ENCODE results near the gene AHNAK2. TPM values are rescaled to one million over a fixed set of nuclear protein-coding genes. Genes with fewer than 3 reads are reported as not detected.
A peak's percentile ranks its signal among the peaks of the same experiment; 100 is the strongest.
"Not testable (repeated sequence)": the region's sequence is repeated elsewhere in the genome, so short reads cannot be mapped to it uniquely, and the experiment has no call there.

AHNAK2 gene
- 0.10 TPM for total RNA-seq

DNA sequence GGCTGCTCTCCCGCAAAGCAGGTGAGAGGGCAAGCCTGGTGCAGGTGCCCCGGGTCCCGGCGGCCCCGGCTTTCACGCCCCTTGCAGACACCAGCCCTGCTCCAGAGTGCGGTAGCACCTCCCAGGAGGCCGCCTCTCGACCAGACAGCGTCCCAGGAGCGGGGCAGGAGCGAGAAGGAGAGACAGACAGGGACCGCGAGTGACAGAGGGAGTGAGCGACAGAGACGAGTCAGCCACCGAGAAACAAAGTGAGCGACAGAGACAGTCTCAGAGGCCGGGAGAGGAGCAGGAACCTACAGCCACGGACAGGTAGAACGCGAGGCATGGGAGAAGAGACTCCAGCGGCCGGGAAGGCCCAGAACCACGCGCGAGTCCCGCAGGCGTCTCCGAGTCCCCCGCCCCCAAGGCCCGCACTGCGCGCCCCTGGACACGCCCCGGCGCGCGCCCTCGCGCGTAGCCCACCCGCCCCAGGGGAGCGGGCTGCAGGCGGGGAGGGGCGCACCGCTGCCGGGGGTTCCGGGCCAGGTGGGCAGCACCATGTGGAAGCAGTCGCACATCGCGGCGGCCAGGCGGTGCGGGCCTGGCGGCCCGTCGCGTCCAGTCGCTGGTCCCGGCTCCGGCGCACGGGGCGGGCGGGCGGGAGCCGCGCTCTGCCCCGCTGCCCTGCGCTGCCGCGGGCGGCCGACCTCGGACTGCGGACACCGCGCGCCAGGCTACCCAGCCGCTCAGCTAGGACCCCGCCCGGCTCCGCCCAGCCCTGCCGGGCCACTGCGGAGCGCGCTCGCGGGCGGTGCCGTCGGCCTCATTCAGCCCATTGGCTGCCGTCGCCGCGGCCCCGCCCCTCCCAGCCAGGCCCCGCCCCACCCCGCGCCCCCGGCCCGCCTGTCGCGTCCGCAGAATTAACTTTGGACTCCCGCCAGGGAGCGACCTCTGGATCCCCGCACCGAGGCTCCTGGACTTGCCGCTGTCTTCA, at the start of gene AHNAK2:
AHNAK2 (minus strand) TSS at position 694 of the 973 bp plus-strand sequence; CDS start at position 557, 137 bp downstream.
- H3K4me1 ChIP-seq (ENCODE audit: insufficient read depth, low read length): peaks cover 8% of the 10 kb centered on the region
- H3K9me3 ChIP-seq (ENCODE audit: low read depth, low read length): no peaks in the 10 kb centered on the region
- no peak within 1 kb of the TSS for H3K4me3 ChIP-seq (ENCODE audit: low read length)
- H3K27me3 ChIP-seq (ENCODE audit: insufficient read depth, low read length): peaks cover 24% of the 10 kb centered on the region

DNA sequence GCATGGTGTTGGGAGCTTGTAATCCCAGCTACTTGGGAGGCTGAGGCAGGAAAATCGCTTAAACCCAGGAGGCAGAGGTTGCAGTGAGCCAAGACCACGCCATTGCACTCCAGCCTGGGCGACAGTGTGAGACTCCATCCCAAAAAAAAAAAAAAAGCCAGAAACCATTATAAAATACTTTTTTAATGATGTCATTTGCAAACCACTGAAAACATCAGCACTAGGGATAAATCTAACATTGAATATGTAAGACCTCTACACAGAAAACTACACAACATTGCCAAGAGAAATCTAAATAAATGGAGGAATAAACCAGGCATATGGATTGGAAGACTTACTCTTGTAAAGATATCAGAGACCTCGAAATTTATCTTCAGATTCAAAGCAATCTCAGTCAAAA, 49.5 kb upstream of the AHNAK2 start:
- H3K4me3 ChIP-seq (ENCODE audit: low read length); H3K9me3 ChIP-seq (ENCODE audit: low read depth, low read length); H3K27me3 ChIP-seq (ENCODE audit: insufficient read depth, low read length): not testable (repeated sequence)
- H3K4me1 ChIP-seq (ENCODE audit: insufficient read depth, low read length): peaks cover 35% of the 10 kb centered on the region

DNA sequence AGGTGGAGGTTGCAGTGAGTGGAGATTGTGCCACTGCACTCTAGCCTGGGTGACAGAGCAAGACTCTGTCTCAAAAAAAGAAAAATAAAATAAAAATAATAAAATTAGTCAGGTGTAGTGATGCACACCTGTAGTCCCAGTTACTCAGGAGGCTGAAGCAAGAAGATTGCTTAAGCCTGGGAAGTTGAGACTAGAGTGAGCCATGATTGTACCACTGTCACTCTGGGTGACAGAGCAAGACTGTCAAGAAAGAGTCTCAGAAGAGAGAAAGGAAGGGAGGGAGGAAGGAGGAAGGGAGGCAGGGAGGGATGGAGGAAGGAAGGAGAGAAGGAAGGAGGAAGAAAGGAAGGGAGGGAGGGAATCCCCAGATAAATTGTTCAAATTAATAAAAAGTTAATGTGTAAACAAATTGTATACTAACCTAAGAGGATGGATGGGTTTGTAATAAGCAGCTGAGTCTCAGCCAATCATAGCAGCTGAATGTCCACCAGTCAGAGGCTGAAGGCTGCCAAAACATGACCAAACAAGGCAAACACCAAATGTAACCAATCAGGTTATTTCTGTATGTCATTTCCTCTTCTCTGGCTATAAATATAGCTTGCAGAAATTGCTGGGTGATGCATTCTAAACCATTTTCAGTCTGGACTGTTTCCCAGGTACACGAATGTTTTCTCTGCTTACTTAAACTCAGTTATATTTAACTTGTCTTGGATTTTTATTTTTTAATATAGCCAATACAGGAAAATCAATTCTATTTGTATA, 48.8 kb upstream of the AHNAK2 start:
- Histone ChIP-seq H3K4me3 (ENCODE audit: low read length) (no peak overlapping the region), H3K27me3 (ENCODE audit: insufficient read depth, low read length) (no peaks in the 10 kb centered on the region), H3K4me1 (ENCODE audit: insufficient read depth, low read length) (peaks cover 42% of the 10 kb centered on the region), H3K9me3 (ENCODE audit: low read depth, low read length) (no peaks in the 10 kb centered on the region)

DNA sequence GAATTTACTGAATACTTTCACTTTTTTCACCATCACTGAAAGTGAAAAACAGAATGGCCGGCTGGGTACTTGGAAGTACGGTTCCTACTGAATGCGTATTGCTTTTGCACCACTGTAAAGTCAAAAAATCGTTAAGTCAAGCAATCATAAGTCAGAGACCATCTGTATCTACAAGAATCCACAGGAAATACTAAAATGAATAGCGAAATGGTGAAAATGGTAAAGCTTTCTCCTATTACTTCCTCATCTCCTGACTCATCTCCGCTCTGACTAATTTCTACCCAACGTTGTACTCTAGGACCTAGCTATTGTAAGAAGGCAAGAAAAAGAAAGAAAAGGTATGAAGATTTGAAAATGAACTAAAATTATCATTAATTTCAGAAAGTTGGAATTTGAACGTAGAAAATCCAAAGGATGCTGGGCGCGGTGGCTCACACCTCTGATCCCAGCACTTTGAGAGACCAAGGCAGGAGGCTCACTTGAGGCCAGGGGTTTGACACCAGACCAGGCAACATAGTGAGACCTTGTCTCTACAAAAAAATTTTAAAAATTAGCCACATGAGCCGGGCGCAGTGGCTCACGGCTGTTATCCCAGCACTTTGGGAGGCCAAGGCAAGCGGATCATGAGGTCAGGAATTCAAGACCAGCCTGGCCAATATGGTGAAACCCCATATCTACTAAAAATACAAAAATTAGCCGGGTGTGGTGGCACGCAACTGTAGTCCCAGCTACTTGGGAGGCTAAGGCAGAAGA, 48.0 kb upstream of the AHNAK2 start:
- no peaks in the 10 kb centered on the region for H3K9me3 ChIP-seq (ENCODE audit: low read depth, low read length)
- no peak overlapping the region for H3K4me3 ChIP-seq (ENCODE audit: low read length)
- no peaks in the 10 kb centered on the region for H3K27me3 ChIP-seq (ENCODE audit: insufficient read depth, low read length)
- H3K4me1 ChIP-seq (ENCODE audit: insufficient read depth, low read length): peaks cover 49% of the 10 kb centered on the region

DNA sequence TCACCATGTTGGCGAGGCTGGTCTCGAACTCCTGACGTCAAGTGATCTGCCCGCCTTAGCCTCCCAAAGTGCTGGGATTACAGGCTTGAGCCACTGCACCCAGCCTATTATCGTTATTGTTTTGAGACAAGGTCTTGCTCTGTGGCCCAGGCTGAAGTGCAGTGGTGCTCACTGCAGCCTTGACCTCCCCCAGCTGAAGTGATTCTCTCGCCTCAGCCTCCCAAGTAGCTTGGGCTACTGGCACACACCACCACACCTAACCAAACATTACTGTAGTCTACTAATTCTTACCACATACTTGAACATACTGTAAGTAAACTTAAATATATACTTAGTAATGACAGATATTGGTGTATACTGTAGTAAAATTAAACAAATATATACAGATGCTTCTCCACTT, 47.3 kb upstream of the AHNAK2 start:
- H3K27me3 ChIP-seq (ENCODE audit: insufficient read depth, low read length): no peaks in the 10 kb centered on the region
- H3K4me1 ChIP-seq (ENCODE audit: insufficient read depth, low read length): peaks cover 50% of the 10 kb centered on the region
- no peaks in the 10 kb centered on the region for H3K9me3 ChIP-seq (ENCODE audit: low read depth, low read length)
- H3K4me3 ChIP-seq (ENCODE audit: low read length): no peak overlapping the region

DNA sequence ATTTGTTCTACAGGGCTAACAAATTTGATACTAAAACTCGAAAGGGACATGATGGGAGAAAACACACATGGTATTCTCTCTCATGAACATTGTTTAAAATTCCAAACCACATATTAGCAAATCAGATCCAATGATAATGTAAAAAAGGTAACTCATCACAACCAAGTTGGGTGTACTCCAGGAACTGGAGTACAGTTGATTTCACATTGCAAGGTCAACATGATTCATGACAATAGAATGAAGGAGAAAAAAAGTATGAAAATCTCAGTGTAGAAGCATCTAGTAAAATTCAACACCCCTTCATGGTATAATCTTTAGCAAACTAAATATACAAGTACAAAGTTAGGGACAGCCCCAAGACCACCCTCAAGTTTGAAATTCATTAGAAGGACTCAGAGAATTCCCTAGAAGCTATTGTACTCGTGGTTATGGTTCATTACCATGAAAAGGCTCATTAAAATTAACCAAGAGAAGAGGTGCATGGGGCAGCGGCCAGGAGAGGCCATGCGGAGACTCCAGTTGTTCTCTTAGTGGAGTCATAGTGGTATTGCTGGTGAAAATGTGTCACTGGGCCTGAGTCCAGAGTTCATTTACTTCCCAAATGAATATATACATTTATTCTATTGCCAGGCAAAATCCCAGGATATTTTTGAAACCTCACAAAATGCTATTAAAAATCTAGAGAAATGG, 45.8 kb upstream of the AHNAK2 start:
- H3K27me3 ChIP-seq (ENCODE audit: insufficient read depth, low read length): no peaks in the 10 kb centered on the region

DNA sequence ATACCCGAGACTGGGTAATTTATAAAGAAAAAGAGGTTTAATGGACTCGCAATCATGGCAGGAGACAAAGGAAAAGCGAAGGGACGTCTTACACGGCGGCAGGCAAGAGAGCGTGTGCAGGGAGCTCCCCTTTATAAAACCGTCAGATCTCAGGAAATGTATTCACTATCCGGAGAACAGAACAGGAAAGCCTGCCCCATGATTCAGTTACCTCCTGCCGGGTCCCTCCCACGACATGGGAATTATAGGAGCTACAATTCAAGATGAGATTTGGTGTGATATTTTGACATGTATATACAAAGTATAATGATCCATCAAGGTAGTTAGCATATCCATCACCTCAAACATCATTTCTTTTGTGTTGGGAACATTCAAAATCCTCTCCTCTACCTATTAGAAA, 45.0 kb upstream of the AHNAK2 start:
- Histone ChIP-seq H3K9me3 (ENCODE audit: low read depth, low read length) (no peaks in the 10 kb centered on the region), H3K4me3 (ENCODE audit: low read length) (no peak overlapping the region), H3K4me1 (ENCODE audit: insufficient read depth, low read length) (peaks cover 73% of the 10 kb centered on the region), H3K27me3 (ENCODE audit: insufficient read depth, low read length) (no peaks in the 10 kb centered on the region)

More for the DNA sequence above, 45.8 kb upstream of the AHNAK2 start:
- H3K9me3 ChIP-seq (ENCODE audit: low read depth, low read length): no peaks in the 10 kb centered on the region
- peaks cover 65% of the 10 kb centered on the region for H3K4me1 ChIP-seq (ENCODE audit: insufficient read depth, low read length)
- H3K4me3 ChIP-seq (ENCODE audit: low read length): no peak overlapping the region

DNA sequence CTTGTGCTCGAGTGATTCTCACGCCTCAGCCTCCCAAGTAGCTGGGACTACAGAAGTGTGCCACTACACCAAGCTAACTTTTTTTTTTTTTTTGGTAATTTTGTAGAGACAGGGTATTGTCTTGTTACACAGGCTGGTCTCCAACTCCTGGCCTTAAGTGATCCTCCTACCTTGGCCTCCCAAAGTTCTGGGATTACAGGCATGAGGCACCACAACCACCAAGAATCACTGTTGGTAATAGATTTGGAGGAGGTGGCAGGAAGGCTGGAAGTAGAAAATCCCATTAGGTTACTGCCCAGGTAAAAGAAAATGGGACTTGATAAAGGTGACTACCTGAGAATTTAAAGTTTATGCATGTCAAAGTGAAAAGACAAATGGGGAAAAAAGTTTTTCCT, 44.1 kb upstream of the AHNAK2 start:
- Histone ChIP-seq H3K27me3 (ENCODE audit: insufficient read depth, low read length) (no peaks in the 10 kb centered on the region), H3K4me1 (ENCODE audit: insufficient read depth, low read length) (peaks cover 71% of the 10 kb centered on the region), H3K4me3 (ENCODE audit: low read length) (no peak overlapping the region), H3K9me3 (ENCODE audit: low read depth, low read length) (no peaks in the 10 kb centered on the region)

DNA sequence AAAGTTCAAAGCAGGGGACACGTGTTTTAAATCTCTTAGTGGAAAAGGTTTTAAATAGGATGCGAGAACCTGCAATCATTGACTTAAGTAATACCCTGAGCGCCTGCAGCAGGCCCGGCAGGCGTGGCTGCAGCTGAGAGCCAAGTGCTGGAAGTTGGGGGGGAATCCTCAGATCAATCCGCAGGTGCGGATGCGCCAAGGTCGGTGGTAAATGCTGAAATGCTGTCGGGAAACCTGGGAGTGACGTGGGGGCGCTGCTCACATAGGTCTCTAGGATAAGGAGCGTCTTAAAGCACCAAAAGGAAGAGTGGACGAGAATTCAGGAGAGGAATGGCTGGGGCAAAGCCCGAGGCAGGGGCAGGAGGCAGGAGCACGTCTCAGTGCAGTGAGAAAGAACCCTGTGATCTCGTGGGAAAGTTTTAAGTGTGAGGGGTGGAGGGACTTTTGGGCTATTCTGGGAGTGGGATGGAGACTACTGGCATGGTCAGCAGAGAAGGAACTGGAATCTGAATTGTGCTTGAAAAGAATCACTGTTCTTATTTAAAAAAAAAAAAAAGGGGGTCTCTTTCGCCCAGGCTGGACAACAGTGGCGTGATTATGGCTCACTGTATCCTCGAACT, 43.6 kb upstream of the AHNAK2 start:
- Histone ChIP-seq H3K9me3 (ENCODE audit: low read depth, low read length) (no peaks in the 10 kb centered on the region), H3K27me3 (ENCODE audit: insufficient read depth, low read length) (no peaks in the 10 kb centered on the region), H3K4me3 (ENCODE audit: low read length) (peak overlapping the region; percentile 44)

DNA sequence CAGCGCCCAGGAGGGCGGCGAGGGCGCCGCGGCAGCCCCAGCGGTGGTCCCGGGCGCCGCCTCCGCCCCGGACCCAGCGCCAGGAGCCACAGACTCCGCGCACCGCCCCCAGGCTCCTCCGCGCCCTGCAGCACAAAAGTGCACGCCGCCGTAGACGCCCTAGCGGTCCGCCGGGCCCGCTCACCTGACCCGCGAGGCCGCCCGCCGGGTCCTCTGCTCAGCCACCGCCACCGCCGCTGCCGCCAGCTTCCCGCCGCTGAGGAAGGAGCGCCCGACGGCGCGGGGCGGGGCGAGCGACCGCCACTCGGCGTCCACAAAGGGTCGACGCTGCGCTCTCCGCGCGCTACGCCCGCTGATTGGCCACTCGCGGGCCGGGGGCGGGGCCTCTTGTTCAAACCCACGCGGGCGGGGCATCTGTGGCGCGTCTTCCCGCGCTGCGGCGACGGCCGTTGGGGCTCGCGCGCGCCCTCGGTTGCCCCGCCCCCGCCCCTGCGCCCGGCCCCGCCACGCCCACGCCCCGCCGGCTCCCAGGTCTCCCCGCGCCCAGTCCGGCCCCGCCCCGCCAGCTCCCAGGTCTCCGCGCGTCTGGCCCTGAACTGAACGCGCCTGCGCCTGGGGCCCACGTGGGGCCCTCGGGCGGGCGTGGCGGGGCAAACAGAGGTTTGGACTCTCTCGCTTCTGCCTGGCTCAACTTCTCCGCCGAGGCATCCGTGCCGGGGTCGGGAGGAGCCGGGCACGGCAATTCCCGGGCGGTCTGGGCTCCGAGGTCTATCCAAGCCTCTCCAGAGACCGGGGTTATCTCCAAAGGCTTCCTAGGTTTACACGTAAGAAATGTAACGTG, 42.9 kb upstream of the AHNAK2 start, which contains the start of gene CDCA4:
CDCA4 (minus strand) TSS at position 269 of the 841 bp plus-strand sequence. CDS start 9,154 bp downstream, outside the sequence.
- peak within 1 kb of the TSS; percentile 68 for H3K4me3 ChIP-seq (ENCODE audit: low read length)
- H3K9me3 ChIP-seq (ENCODE audit: low read depth, low read length): no peaks in the 10 kb centered on the region

More for the DNA sequence above, 43.6 kb upstream of the AHNAK2 start:
- H3K4me1 ChIP-seq (ENCODE audit: insufficient read depth, low read length): peaks cover 66% of the 10 kb centered on the region

DNA sequence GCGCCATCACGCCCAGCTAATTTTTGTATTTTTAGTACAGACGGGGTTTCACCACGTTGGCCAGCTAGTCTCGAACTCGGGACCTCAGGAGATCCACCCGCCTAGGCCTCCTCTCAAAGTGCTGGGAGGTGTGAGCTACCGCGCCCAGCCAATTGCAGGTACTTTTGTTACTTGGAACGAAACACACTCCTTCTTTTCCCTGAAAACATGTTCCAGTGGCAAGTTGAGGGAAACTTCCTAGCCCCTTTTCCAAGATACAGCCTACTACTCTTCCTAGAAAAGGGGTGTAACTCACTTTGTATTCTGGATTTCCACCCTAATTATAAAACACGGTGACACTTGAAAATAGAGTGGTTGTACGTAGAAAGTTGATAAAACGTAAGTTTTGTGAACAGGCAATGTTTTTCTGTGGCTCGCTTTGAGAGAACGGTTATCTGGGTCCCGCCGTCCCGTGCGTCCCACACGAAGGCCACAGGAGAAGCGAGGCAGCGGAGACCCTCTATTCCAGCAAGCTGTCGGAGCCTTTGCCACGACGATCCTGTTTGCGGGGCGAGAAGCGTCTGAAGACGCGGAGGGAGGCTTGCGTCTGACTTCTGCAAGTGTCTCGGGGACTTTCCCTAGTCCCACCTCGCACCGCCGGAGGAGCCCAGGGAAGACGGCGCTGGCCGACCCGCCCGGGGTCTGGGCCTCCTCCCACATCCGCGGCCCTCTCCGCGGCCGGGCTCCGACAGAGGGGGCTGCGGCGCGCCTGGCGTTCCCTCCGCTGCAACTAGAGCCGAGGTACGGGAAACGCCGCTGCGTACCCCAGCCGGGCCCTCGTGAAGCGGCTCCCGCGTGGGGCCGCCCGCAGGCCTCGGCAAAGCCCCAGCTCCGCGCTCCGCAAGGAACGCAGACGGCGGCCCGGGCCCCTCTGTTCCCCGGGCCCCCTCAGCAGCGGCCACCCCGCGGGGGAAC, 42.0 kb upstream of the AHNAK2 start:
- no peaks in the 10 kb centered on the region for H3K27me3 ChIP-seq (ENCODE audit: insufficient read depth, low read length)
- H3K4me1 ChIP-seq (ENCODE audit: insufficient read depth, low read length): peaks cover 63% of the 10 kb centered on the region
- H3K9me3 ChIP-seq (ENCODE audit: low read depth, low read length): no peaks in the 10 kb centered on the region
- peak overlapping the region; percentile 68 for H3K4me3 ChIP-seq (ENCODE audit: low read length)

More for the DNA sequence above, 42.9 kb upstream of the AHNAK2 start, which contains the start of gene CDCA4:
- no peaks in the 10 kb centered on the region for H3K27me3 ChIP-seq (ENCODE audit: insufficient read depth, low read length)
- peaks cover 66% of the 10 kb centered on the region for H3K4me1 ChIP-seq (ENCODE audit: insufficient read depth, low read length)

DNA sequence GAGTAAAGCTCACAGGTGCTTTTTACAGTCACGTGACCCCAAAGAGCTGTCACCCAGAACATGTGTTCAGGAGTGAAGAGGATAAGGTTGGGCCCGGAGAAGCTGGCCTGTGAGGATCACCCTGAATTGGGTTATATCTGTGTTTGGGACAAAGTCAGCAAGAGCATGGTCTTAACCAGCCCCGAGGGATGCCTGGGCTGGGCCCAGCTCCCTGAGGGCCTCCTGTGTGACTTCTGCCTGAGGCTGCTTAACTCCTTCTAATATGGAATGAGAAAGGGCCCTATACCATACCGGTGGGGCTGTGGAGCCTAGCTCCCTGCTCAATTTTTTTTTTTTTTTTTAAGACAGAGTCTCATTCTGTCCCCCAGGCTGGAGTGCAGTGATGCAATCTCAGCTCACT, 40.2 kb upstream of the AHNAK2 start:
- peaks cover 55% of the 10 kb centered on the region for H3K4me1 ChIP-seq (ENCODE audit: insufficient read depth, low read length)
- no peaks in the 10 kb centered on the region for H3K27me3 ChIP-seq (ENCODE audit: insufficient read depth, low read length)
- no peaks in the 10 kb centered on the region for H3K9me3 ChIP-seq (ENCODE audit: low read depth, low read length)
- no peak overlapping the region for H3K4me3 ChIP-seq (ENCODE audit: low read length)

All from mononuclear cell (primary cell).